T-cell (primary cell): ENCODE data around the gene ZNG1F. TPM values are rescaled to one million over a fixed set of nuclear protein-coding genes. Genes with fewer than 3 reads are reported as not detected.
"Not testable (repeated sequence)": the region's sequence is repeated elsewhere in the genome, so short reads cannot be mapped to it uniquely, and the experiment has no call there.

ENCODE experiments used
- ATAC-seq, 4 experiments: fragments of 200-7000 bp in 3 of 4; fragments of 150-1000 bp in 1 of 4; cut with Tn5 transposase; replicated peaks in 1 of 4; 1 replicate in 3 of 4; 2 replicates in 1 of 4; pipeline ENCODE4 v1.10.0; 2021; ENCODE audit warnings: moderate library complexity in 3 of 4, mild to moderate bottlenecking in 2 of 4, moderate number of reproducible peaks in 1 of 4
- CTCF ChIA-PET, 2 donors: fragments of 300-600 bp; sonication (Branson Sonifier 250); formaldehyde crosslinking; loops; one replicate each; lab custom pipeline; 2022; ENCODE audit warnings: antibody characterized with exemption in 2 of 2; lab: Charles Lee
- POLR2A ChIA-PET, 2 donors: fragments of 300-600 bp; sonication (Branson Sonifier 250); formaldehyde crosslinking; loops; one replicate each; lab custom pipeline; 2022; ENCODE audit warnings: antibody characterized with exemption in 2 of 2; lab: Charles Lee
- DNase-seq, 35 experiments: peaks; one replicate each; pipeline versions ENCODE4 v3.0.0 to v3.0.0-alpha.2; 2013 to 2023
- H3K27ac ChIP-seq: one replicate; pipeline ENCODE4 v1.5.1; 2013; ENCODE audit warnings: low read length
- H3K27me3 ChIP-seq, 2 experiments: replicated peaks in 1 of 2; 1 replicate in 1 of 2; 2 replicates in 1 of 2; pipeline versions ENCODE4 v1.6.1 to v1.7.0; 2013; ENCODE audit warnings: low read length in 1 of 2, mixed read lengths in 1 of 2; ENCODE audit not compliant: control insufficient read depth in 2 of 2, insufficient read depth in 2 of 2; ENCODE audit errors: extremely low read depth in 1 of 2
- H3K36me3 ChIP-seq, 2 donors: 1 replicate in 1 of 2; 2 replicates in 1 of 2; pipeline versions ENCODE4 v1.6.1 to v1.7.0; 2013; ENCODE audit warnings: low read length in 1 of 2; ENCODE audit not compliant: control insufficient read depth in 2 of 2, insufficient read depth in 1 of 2; ENCODE audit errors: extremely low read depth in 1 of 2
- H3K4me1 ChIP-seq, 2 experiments: 1 replicate in 1 of 2; 2 replicates in 1 of 2; pipeline versions ENCODE4 v1.6.1 to v1.7.0; 2013; ENCODE audit warnings: low read length in 2 of 2, mixed read lengths in 1 of 2; ENCODE audit not compliant: insufficient read depth in 2 of 2, control insufficient read depth in 1 of 2; ENCODE audit errors: extremely low read depth in 1 of 2
- H3K4me3 ChIP-seq, 2 donors: 1 replicate in 1 of 2; 2 replicates in 1 of 2; pipeline versions ENCODE4 v1.5.1 to v1.7.0; 2013; ENCODE audit warnings: mild to moderate bottlenecking in 2 of 2, low read length in 1 of 2, moderate library complexity in 1 of 2; ENCODE audit not compliant: control insufficient read depth in 1 of 2; ENCODE audit errors: extremely low read depth in 1 of 2
- H3K9me3 ChIP-seq: 2 replicates; pipeline ENCODE4 v1.7.0; 2013
- H3K27ac Mint-ChIP-seq, 2 donors: one replicate each; pipeline ENCODE4 v1.8.0; 2020 to 2021; ENCODE audit warnings: mild to moderate bottlenecking in 2 of 2, mixed read lengths in 2 of 2
- H3K27me3 Mint-ChIP-seq, 2 donors: one replicate each; pipeline ENCODE4 v1.8.0; 2021 to 2022; ENCODE audit warnings: mixed read lengths in 2 of 2
- H3K36me3 Mint-ChIP-seq: one replicate; pipeline ENCODE4 v1.8.0; 2021; ENCODE audit warnings: mixed read lengths
- H3K4me1 Mint-ChIP-seq, 3 donors: one replicate each; pipeline ENCODE4 v1.8.0; 2020 to 2022; ENCODE audit warnings: mixed read lengths in 3 of 3, mild to moderate bottlenecking in 1 of 3
- H3K4me3 Mint-ChIP-seq, 3 donors: one replicate each; pipeline ENCODE4 v1.8.0; 2020 to 2022; ENCODE audit warnings: mild to moderate bottlenecking in 3 of 3, mixed read lengths in 3 of 3, moderate library complexity in 3 of 3
- H3K9me3 Mint-ChIP-seq, 3 donors: one replicate each; pipeline ENCODE4 v1.8.0; 2020 to 2022; ENCODE audit warnings: mixed read lengths in 3 of 3
- WGBS: methylation state at CpG from one replicate; pipeline ENCODE4 v1.1.5; 2013; ENCODE audit warnings: missing lambda C conversion rate; ENCODE audit not compliant: insufficient coverage; 5-methylcytosine and 5-hydroxymethylcytosine counted together
- total RNA-seq, 35 experiments: library from RNA in 6 of 35; stranded (reverse) in 6 of 35; fragments of 120-200 nt in 1 of 35; gene quantifications; one replicate each; pipeline versions ENCODE4 v1.2.1 to v1.2.4 and lab custom pipeline; 2013 to 2026

Gene ZNG1F
- total RNA-seq, 5 donors from 2014 or later (not counting 1 experiment from before 2014, with no cell fraction given), result 10.4 to 12.5 (median 11.0) TPM

DNA sequence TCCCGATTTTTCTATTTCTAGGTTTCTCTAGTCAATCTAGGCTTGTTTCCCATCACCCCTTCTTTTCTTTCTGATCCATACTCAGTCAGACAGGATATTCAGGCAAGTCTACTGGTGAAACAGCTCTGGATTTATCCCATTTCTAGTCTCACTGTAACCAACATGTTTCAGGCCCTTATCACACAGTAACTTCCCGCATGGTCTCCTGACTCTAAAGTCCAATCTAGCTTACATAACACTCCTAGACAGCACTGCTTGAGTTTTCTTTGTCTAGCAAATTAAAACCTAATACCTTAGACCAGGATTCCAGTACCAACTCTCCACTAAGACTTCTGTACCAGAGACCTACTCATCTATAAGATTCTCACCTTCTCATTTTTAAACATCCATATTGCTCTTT is 47.2 kb downstream of the ZNG1F start:
- H3K27me3 Mint-ChIP-seq, H3K9me3 Mint-ChIP-seq, CTCF ChIA-PET: not testable (repeated sequence)

GRCh38 chr9:41128581-41128980 is 60.5 kb downstream of the ZNG1F start, which contains the start of gene FOXD4L6:
TSS of gene FOXD4L6 (minus strand) at chr9:41128681. CDS start at chr9:41128383, 298 bp downstream.
- H3K4me1 Mint-ChIP-seq, DNase-seq, POLR2A ChIA-PET, H3K9me3 Mint-ChIP-seq, CTCF ChIA-PET, H3K27ac Mint-ChIP-seq, H3K4me1 ChIP-seq, H3K4me3 Mint-ChIP-seq, H3K27ac ChIP-seq, H3K27me3 Mint-ChIP-seq, H3K27me3 ChIP-seq, H3K36me3 Mint-ChIP-seq, H3K9me3 ChIP-seq, H3K4me3 ChIP-seq, H3K36me3 ChIP-seq, ATAC-seq: not testable (repeated sequence)
- WGBS, result no CpG with 5 or more reads among the region's 15 CpGs

More for the DNA sequence above, 47.2 kb downstream of the ZNG1F start:
- ATAC-seq, DNase-seq, H3K4me3 ChIP-seq, H3K27ac ChIP-seq, H3K9me3 ChIP-seq, H3K36me3 Mint-ChIP-seq, H3K27ac Mint-ChIP-seq, H3K36me3 ChIP-seq, H3K4me3 Mint-ChIP-seq, H3K4me1 ChIP-seq, POLR2A ChIA-PET, H3K27me3 ChIP-seq, H3K4me1 Mint-ChIP-seq: not testable (repeated sequence)
- WGBS, result no CpG with 5 or more reads among the region's 2 CpGs

DNA sequence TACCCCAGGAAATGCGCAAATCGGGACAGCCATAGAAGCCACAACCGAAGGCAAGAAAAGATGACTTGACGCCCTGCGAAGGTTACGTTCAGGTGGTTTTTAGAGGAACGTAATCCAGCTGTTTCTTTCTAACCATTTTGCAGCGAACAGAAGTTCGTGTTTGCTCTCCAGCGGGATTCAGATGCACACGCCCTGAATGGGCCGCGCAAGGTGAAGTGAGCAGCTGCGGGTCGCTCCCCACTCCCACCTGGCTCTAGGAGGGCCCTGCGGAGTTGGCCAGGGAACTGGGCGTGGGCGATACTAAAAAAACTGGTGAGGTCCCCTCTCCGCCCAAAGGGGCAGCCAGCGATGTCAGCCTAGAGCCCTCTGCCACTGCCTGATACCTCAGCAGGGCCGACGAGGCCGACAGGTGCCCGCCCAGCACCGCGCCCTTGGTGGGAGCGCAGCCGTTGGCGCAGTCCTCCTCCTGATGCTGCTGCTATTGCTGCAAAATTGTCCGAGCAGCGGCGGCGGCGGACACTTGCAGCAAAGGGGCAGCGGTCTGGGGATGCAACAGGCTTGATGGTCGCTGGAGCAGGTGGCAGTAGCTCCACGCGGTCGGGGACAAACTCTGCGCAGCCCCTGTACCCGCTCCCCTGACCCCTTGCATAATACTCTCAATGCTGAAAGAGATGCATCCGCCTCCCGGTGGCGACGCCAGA is 62.2 kb downstream of the ZNG1F start:
- H3K4me1 Mint-ChIP-seq, H3K27ac Mint-ChIP-seq, H3K4me3 ChIP-seq, CTCF ChIA-PET, ATAC-seq, H3K27ac ChIP-seq, H3K36me3 Mint-ChIP-seq, H3K4me1 ChIP-seq, H3K9me3 ChIP-seq, H3K27me3 Mint-ChIP-seq, H3K27me3 ChIP-seq, H3K9me3 Mint-ChIP-seq, POLR2A ChIA-PET, H3K36me3 ChIP-seq, DNase-seq, H3K4me3 Mint-ChIP-seq: not testable (repeated sequence)
- WGBS, result no CpG with 5 or more reads among the region's 45 CpGs

DNA sequence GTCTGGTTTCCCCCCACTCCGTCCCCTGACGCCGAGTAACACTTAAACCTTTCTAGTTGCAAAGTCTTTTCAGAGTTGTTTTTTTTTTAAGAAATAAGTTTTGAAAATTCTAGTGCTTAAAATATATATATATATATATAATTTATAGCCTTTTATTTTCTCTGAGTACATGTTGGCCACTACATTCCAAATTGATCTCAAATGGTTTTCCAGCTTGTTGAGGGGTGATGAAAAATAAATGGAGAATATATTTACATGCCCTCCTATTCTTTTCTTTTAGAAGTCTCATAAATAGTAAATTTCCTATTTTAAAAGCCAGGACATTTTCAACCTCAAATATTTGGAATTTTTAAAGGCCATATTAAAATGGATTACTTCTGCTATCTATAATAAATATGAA is 63.2 kb downstream of the ZNG1F start:
- H3K4me1 Mint-ChIP-seq, H3K27ac Mint-ChIP-seq, H3K36me3 Mint-ChIP-seq, H3K27me3 ChIP-seq, H3K9me3 Mint-ChIP-seq, DNase-seq, H3K27me3 Mint-ChIP-seq, CTCF ChIA-PET, H3K4me3 Mint-ChIP-seq, H3K36me3 ChIP-seq, POLR2A ChIA-PET, H3K4me3 ChIP-seq, H3K4me1 ChIP-seq, H3K9me3 ChIP-seq, ATAC-seq, H3K27ac ChIP-seq: not testable (repeated sequence)
- WGBS, result no CpG with 5 or more reads among the region's 3 CpGs

DNA sequence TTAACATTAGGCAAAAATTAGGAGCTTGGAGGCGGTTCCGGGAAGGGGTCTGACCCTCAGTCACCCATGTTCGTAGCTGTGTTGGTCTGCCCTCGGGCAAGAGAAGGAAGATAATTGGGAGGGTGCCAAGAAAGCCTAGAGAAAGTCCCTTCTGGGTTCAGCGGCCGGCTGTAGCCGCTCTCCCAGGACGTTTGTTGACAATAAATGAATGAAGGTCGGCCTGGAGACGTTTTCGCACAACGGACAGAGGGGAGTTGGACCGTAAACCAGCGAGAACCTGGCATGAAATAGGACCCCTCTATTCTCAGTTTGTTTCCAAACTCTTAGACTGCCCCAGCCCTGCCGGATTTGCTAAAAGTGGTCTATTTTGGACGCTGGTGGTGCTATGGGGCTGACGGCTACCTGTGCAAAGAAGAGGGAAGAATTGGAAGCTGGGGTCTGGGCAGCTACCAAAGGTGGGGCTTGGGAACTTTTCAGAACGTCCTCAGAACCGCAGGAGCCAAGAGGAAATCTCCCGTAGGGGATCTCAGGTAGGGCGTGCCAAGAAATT is 63.9 kb downstream of the ZNG1F start:
- H3K4me1 Mint-ChIP-seq, H3K4me1 ChIP-seq, H3K27me3 Mint-ChIP-seq, H3K4me3 Mint-ChIP-seq, CTCF ChIA-PET, H3K36me3 Mint-ChIP-seq, H3K9me3 Mint-ChIP-seq, POLR2A ChIA-PET, H3K27ac Mint-ChIP-seq, H3K27me3 ChIP-seq, H3K4me3 ChIP-seq, H3K9me3 ChIP-seq, H3K27ac ChIP-seq, DNase-seq, ATAC-seq, H3K36me3 ChIP-seq: not testable (repeated sequence)
- WGBS, result no CpG with 5 or more reads among the region's 21 CpGs

DNA sequence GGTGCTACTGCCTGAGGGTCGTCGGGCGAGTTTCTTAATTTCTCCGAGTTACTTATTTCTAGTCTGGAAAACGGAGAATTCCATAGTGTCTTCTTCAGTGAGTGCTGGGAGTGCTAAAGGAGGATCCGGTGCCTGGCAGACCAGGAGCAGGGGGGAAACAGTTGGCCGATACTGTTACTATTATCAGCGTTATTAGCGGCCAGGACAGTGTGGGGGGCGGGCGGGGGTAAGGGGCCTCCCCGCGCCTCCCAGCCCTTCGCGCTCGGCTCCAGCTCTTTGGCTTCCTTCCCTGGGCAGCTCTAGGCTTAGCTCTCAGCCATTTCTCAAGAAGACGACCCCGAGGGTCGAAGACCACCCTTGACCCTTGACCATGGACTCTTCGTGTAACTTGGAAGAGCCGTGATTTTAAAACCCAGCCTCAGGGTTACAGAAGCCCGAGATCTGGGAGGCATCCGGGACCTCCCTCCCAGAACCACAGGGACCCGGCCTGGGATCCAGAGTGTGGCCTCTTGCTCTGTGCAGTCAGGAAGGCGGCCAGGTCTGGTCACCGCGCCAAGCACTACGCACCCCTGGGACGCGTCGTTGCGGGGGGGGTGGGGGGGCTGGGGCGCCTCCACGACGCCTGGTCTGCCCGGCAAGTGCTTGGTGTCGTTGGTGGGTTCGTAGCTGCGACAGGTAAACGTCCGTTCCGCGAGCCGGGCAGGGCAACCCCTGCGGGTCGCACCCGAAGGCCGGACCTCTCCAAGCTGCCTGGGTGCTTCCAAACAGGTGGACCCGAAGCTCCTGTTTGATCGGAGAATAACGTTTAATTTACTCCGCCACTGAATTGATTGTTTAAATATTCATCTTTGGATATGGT is 64.6 kb downstream of the ZNG1F start:
- CTCF ChIA-PET, result not testable (repeated sequence)

More for the DNA sequence above, 64.6 kb downstream of the ZNG1F start:
- H3K27ac Mint-ChIP-seq, DNase-seq, H3K36me3 Mint-ChIP-seq, H3K27ac ChIP-seq, H3K4me1 Mint-ChIP-seq, POLR2A ChIA-PET, H3K27me3 Mint-ChIP-seq, H3K4me1 ChIP-seq, H3K9me3 ChIP-seq, H3K36me3 ChIP-seq, H3K4me3 Mint-ChIP-seq, ATAC-seq, H3K27me3 ChIP-seq, H3K9me3 Mint-ChIP-seq, H3K4me3 ChIP-seq: not testable (repeated sequence)
- WGBS, result 31% methylated on average over 8 of the region's 52 CpGs
